Measurements from ENCODE around the gene CHRNA1. TPM values are rescaled to one million over a fixed set of nuclear protein-coding genes. Genes with fewer than 3 reads are reported as not detected.

Gene CHRNA1
- total and polyA plus RNA-seq, 3 experiments from 2014 or later = 0.43 TPM; not detected in 2

DNA sequence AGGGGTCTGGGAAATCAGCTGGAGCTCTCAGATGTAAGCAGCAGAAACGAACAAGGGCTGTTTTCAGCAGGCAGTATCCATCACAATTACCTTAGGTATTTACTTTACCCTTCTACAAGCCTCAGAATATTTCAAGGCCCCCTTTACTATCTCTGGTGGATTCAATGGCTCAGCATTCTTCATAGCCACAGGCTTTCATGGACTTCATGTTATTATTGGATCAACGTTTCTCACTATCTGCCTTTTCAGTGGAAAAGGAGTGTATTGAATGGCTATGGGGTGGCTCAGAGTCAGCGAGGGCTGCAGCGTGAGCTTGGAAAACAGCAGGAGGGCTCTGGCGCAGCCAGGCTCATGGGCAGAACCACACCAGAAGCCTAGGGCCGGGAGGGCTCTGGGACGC lies 16.6 kb upstream of the CHRNA1 start:
- no peak for DNase-seq
- Histone ChIP-seq H3K9me3 (ENCODE audit: low read length) (no peaks in the 10 kb centered on the region), H3K36me3 (ENCODE audit: insufficient read depth, low read length) (no peaks in the 10 kb centered on the region), H3K27ac (ENCODE audit: low read depth, low read length) (no peak overlapping the region), H3K27me3 (ENCODE audit: insufficient read depth, low read length, poor library complexity, severe bottlenecking) (no peaks in the 10 kb centered on the region), H3K4me1 (ENCODE audit: insufficient read depth, low read length) (peaks cover 43% of the 10 kb centered on the region), H3K4me3 (ENCODE audit: low read length) (no peak overlapping the region)
- Mint-ChIP-seq H3K9me3 (no peaks in the 10 kb centered on the region), H3K27me3 (peaks cover 0 to 2% of the 10 kb centered on the region in 2 donors), H3K4me1 (peaks cover 36 to 48% (median 46%) of the 10 kb centered on the region in 3 donors), H3K4me3 (no peak overlapping the region), H3K27ac (peak overlapping the region in 6 of 8 donors; percentile 37 to 98 (median 95)), H3K36me3 (no peaks in the 10 kb centered on the region)
- CTCF ChIA-PET = interaction anchor here (1.8 kb wide), 1 partner anchor 9 kb away, joined by 9 read pairs; no protein-coding TSS in a partner anchor
- POLR2A ChIA-PET = interaction anchor here (0.6 kb wide), 1 partner anchor 8 kb away, joined by 3 read pairs; no protein-coding TSS in a partner anchor

DNA sequence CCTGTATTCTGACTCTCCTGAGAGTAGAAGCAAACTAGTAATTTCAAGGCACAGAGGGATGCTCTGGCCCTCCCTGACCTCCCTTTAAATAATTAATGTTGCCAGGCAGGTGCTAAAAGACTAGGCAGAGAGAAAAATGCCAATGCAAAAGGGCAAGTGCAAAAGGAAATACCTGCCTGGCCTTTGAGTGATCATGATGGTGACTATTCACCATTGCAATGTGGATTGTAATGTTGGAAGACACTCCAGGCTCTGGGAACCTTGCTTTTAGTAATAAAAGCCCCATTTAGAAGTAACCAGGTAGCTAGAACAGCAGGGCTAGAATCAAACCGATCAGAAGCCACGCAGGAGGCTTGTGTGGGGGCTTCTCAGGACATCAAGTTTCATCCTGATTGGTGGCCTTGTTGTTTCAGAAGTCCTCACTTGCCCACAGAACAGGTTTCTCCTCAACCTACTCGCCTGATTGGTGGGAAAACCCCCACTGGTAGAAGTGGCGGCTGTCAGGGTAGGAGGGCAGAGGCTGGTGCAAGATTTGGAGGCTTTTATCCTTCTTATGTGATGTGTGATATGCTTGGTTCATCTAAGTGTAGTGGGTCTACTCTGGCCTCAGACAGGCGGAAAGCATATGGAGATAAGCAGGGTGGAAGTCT lies 16.0 kb upstream of the CHRNA1 start:
- ChIA-PET CTCF (interaction anchor here (1.8 kb wide), 1 partner anchor 8 kb away, joined by 9 read pairs; no protein-coding TSS in a partner anchor), POLR2A (interaction anchor here (0.6 kb wide), 1 partner anchor 9 kb away, joined by 3 read pairs; no protein-coding TSS in a partner anchor)
- Mint-ChIP-seq H3K27me3 (peaks cover 0 to 2% of the 10 kb centered on the region in 2 donors), H3K4me1 (peaks cover 36 to 54% (median 49%) of the 10 kb centered on the region in 3 donors), H3K36me3 (no peaks in the 10 kb centered on the region), H3K27ac (peak overlapping the region; percentile 29 to 98 (median 90)), H3K9me3 (no peaks in the 10 kb centered on the region), H3K4me3 (peak overlapping the region in 1 of 7 donors; percentile 11)
- Histone ChIP-seq H3K36me3 (ENCODE audit: insufficient read depth, low read length) (no peaks in the 10 kb centered on the region), H3K4me3 (ENCODE audit: low read length) (no peak overlapping the region), H3K27ac (ENCODE audit: low read depth, low read length) (no peak overlapping the region), H3K9me3 (ENCODE audit: low read length) (no peaks in the 10 kb centered on the region), H3K27me3 (ENCODE audit: insufficient read depth, low read length, poor library complexity, severe bottlenecking) (no peaks in the 10 kb centered on the region), H3K4me1 (ENCODE audit: insufficient read depth, low read length) (peaks cover 47% of the 10 kb centered on the region)
- no peak for DNase-seq

DNA sequence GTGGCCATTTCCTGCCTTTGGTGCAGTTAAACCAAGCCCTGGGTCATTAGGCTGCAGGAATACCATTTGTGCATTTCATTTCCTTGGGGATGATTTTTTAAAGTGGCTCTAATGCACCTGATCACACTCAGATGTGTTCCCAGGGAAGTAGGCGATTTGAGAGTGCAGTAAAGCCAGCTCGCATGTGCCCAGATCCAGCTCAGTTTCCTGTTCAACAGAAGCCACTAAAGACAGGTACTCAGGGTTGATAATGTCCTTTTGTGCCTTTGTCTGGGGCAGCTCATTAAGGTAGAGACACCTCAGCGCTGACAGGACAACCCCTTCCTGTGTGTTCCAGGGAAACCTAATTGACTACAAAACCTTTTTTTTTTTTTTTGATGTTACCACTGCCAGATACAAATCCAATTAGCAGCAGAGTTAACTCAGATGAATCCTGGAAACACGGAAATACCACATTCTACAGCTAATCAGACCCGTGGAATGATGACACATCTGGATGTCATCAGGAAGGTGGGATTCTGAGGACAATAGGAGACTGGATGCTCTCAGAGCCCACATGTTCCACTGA lies 15.2 kb upstream of the CHRNA1 start:
- Mint-ChIP-seq H3K27me3 (peaks cover 0 to 2% of the 10 kb centered on the region in 2 donors), H3K27ac (peak overlapping the region; percentile 67 to 99 (median 98)), H3K36me3 (no peaks in the 10 kb centered on the region), H3K9me3 (no peaks in the 10 kb centered on the region), H3K4me3 (peak overlapping the region in 6 of 7 donors; percentile 41 to 65 (median 54)), H3K4me1 (peaks cover 36 to 54% (median 49%) of the 10 kb centered on the region in 3 donors)
- Histone ChIP-seq H3K9me3 (ENCODE audit: low read length) (no peaks in the 10 kb centered on the region), H3K27me3 (ENCODE audit: insufficient read depth, low read length, poor library complexity, severe bottlenecking) (no peaks in the 10 kb centered on the region), H3K4me3 (ENCODE audit: low read length) (no peak overlapping the region), H3K36me3 (ENCODE audit: insufficient read depth, low read length) (no peaks in the 10 kb centered on the region), H3K4me1 (ENCODE audit: insufficient read depth, low read length) (peaks cover 47% of the 10 kb centered on the region), H3K27ac (ENCODE audit: low read depth, low read length) (no peak overlapping the region)
- DNase-seq = peak in 1 of 5 donors; percentile 48
- POLR2A ChIA-PET = no interaction called here
- CTCF ChIA-PET = no interaction called here

DNA sequence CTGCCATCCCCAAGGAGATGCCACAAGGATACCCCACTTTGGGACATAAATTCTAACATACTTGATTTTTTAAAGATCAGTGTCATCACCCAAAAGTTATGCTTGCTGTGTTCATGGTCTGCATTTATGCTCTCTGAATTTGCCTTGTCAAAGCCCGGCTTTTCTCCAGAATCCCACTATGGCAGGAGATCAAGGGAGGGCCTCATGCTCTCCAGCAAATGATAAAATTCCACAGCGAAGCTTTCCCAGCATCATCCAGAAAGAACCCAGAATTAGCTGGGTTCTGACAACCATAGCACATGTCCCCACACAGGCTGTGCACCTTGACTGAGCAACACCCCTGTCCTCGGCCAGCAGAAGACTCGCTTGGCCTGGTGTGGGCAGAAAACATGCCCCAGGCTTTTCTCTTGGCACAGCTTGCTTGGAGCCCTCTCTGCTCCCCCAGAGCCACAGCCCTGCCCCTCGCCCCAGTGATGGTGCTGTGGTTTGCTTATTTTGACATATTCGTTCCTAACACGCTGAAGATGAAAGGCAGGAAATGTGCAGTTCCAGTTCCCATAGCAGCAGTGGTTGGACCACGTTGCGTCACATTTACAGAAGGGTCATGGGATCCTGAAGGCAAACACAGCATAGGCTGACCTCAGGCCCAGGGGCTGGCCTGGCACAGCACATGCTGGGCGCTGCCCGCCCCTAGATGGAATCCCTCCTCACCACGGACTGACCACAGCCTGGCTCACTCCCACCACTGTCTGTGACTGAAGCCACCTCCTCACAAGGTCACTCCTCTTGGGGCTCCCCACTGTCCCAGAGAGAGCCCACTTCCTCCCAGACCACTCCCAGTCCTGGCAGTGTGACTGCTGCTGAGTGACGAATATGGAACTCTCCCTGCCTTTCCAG lies 14.1 kb upstream of the CHRNA1 start:
- H3K36me3 Mint-ChIP-seq = no peaks in the 10 kb centered on the region
- peak; percentile 54 to 95 (median 91) for DNase-seq
- H3K4me3 ChIP-seq (ENCODE audit: low read length) = no peak overlapping the region
- H3K27me3 ChIP-seq (ENCODE audit: insufficient read depth, low read length, poor library complexity, severe bottlenecking) = no peaks in the 10 kb centered on the region
- H3K4me1 ChIP-seq (ENCODE audit: insufficient read depth, low read length) = peaks cover 47% of the 10 kb centered on the region
- CTCF ChIA-PET = interaction anchor here (0.8 to 0.9 kb wide), 2 partner anchors 29 to 90 kb away, joined by 3 read pairs; no protein-coding TSS in a partner anchor
- POLR2A ChIA-PET = no interaction called here
- H3K27me3 Mint-ChIP-seq = peaks cover 0 to 2% of the 10 kb centered on the region in 2 donors
- H3K4me3 Mint-ChIP-seq = peak overlapping the region; percentile 41 to 66 (median 55)
- no peaks in the 10 kb centered on the region for H3K9me3 ChIP-seq (ENCODE audit: low read length)
- peak overlapping the region; percentile 67 to 99 (median 98) for H3K27ac Mint-ChIP-seq
- no peak overlapping the region for H3K27ac ChIP-seq (ENCODE audit: low read depth, low read length)
- H3K9me3 Mint-ChIP-seq = no peaks in the 10 kb centered on the region
- H3K4me1 Mint-ChIP-seq = peaks cover 36 to 54% (median 49%) of the 10 kb centered on the region in 3 donors
- no peaks in the 10 kb centered on the region for H3K36me3 ChIP-seq (ENCODE audit: insufficient read depth, low read length)

DNA sequence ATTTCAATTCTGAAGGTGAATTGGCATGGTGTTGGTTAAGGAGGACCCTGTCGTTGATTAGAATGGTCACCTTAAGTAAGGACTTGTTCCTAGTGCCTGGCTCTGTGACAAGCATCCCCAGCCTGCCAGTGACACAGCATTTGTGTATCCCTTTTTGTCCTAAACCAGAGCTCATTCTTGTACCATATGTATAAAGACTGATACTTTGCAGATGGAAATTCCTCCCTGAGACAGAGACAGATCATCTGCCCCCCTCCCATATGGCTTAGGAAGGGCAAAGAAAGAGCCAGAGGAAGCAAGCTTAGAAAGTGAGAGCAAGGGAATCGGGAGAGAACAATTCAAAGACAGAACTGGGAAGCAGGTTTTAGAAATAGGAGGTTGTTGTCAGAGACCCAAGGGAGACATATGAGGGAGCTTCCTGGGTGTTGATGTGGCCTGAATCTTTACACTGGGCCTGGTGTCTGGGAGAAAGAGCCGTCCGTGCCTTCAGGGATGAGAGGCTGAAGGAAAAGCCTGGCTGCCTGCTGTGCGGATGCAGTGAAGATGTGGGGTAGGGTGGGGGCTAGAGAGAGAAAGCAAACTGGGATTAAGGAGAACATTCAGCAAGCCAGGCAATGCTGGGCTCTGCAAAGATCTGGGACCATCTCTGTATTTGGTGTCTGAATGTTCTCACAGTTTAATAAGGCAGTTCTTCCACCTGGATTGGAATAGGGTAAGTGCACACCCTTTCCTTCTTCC lies 13.2 kb upstream of the CHRNA1 start:
- Histone ChIP-seq H3K27me3 (ENCODE audit: insufficient read depth, low read length, poor library complexity, severe bottlenecking) (no peaks in the 10 kb centered on the region), H3K4me3 (ENCODE audit: low read length) (no peak overlapping the region), H3K27ac (ENCODE audit: low read depth, low read length) (no peak overlapping the region), H3K9me3 (ENCODE audit: low read length) (no peaks in the 10 kb centered on the region), H3K4me1 (ENCODE audit: insufficient read depth, low read length) (peaks cover 47% of the 10 kb centered on the region), H3K36me3 (ENCODE audit: insufficient read depth, low read length) (no peaks in the 10 kb centered on the region)
- ChIA-PET CTCF (interaction anchor here (0.5 to 2.6 kb wide), 4 partner anchors 10 to 89 kb away, joined by 3 to 14 read pairs (median 3); no protein-coding TSS in a partner anchor), POLR2A (no interaction called here)
- Mint-ChIP-seq H3K9me3 (no peaks in the 10 kb centered on the region), H3K4me3 (peak overlapping the region in 6 of 7 donors; percentile 13 to 64 (median 42)), H3K27ac (peak overlapping the region in 7 of 8 donors; percentile 85 to 99 (median 98)), H3K4me1 (peaks cover 36 to 54% (median 49%) of the 10 kb centered on the region in 3 donors), H3K27me3 (peaks cover 0 to 2% of the 10 kb centered on the region in 2 donors), H3K36me3 (no peaks in the 10 kb centered on the region)
- no peak for DNase-seq

DNA sequence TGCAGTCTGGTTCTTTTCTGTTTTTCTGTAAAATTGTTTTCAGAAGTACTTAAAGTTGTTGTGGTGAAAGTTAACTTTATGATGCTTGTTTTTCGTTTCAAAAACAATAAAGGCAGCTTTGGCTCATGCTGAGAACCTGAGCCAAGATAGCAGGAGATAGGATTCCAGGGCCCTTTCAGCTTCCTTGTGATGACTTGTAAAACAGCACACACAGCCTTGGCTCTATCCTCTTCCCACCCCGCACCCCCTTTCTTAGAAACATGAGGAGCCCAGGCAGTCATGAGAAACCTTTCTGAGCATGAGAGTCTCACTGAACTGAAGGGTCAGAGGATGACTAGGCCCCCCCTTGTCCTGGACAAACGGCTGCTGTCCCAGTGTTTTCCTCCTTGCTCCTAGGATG lies 12.4 kb upstream of the CHRNA1 start:
- peaks cover 36 to 58% (median 53%) of the 10 kb centered on the region in 3 donors for H3K4me1 Mint-ChIP-seq
- peaks cover 47% of the 10 kb centered on the region for H3K4me1 ChIP-seq (ENCODE audit: insufficient read depth, low read length)

DNA sequence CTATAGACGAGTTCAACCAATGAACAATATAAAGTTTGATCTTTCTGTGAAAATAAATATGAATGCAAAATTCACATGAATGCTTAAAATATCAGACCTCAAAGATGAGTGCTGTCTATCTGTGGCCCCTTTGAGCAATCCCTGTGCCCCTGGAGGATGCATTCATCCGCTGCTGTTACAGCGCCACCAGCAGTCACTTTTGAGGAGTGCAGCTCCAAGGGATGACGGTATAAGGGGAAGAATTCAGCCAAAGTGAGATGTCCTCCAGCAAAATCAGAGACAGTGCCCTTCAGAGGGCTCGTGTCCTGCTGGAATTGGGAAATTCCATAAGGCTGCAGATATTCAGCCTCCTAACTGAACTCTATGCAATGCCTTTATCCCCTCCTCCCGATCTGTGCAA lies 12.0 kb upstream of the CHRNA1 start:
- peak in 1 of 5 donors; percentile 16 for DNase-seq

More for the DNA sequence above, 12.4 kb upstream of the CHRNA1 start:
- Mint-ChIP-seq H3K27me3 (peaks cover 0 to 2% of the 10 kb centered on the region in 2 donors), H3K36me3 (no peaks in the 10 kb centered on the region), H3K4me3 (no peak overlapping the region), H3K9me3 (no peaks in the 10 kb centered on the region), H3K27ac (peak overlapping the region in 4 of 8 donors; percentile 97 to 99 (median 98))
- ChIA-PET CTCF (interaction anchor here (0.7 to 2.6 kb wide), 4 partner anchors 11 to 214 kb away, joined by 3 to 14 read pairs (median 6); no protein-coding TSS in a partner anchor), POLR2A (no interaction called here)
- H3K27me3 ChIP-seq (ENCODE audit: insufficient read depth, low read length, poor library complexity, severe bottlenecking) = no peaks in the 10 kb centered on the region
- no peaks in the 10 kb centered on the region for H3K36me3 ChIP-seq (ENCODE audit: insufficient read depth, low read length)
- no peak overlapping the region for H3K4me3 ChIP-seq (ENCODE audit: low read length)
- no peaks in the 10 kb centered on the region for H3K9me3 ChIP-seq (ENCODE audit: low read length)
- H3K27ac ChIP-seq (ENCODE audit: low read depth, low read length) = no peak overlapping the region
- no peak for DNase-seq

More for the DNA sequence above, 12.0 kb upstream of the CHRNA1 start:
- Mint-ChIP-seq H3K27me3 (peaks cover 0 to 2% of the 10 kb centered on the region in 2 donors), H3K4me1 (peaks cover 36 to 58% (median 53%) of the 10 kb centered on the region in 3 donors), H3K36me3 (no peaks in the 10 kb centered on the region), H3K4me3 (no peak overlapping the region), H3K27ac (peak overlapping the region in 5 of 8 donors; percentile 86 to 99 (median 98)), H3K9me3 (no peaks in the 10 kb centered on the region)
- CTCF ChIA-PET = interaction anchor here (1.9 to 2.6 kb wide), 4 partner anchors 22 to 214 kb away, joined by 5 to 14 read pairs (median 8); no protein-coding TSS in a partner anchor
- Histone ChIP-seq H3K4me3 (ENCODE audit: low read length) (no peak overlapping the region), H3K4me1 (ENCODE audit: insufficient read depth, low read length) (peaks cover 47% of the 10 kb centered on the region), H3K27ac (ENCODE audit: low read depth, low read length) (no peak overlapping the region), H3K9me3 (ENCODE audit: low read length) (no peaks in the 10 kb centered on the region), H3K27me3 (ENCODE audit: insufficient read depth, low read length, poor library complexity, severe bottlenecking) (no peaks in the 10 kb centered on the region), H3K36me3 (ENCODE audit: insufficient read depth, low read length) (no peaks in the 10 kb centered on the region)
- POLR2A ChIA-PET = no interaction called here
